IgD-negative memory B cell (primary cell): ENCODE measurements around the gene MYH10. TPM values are rescaled to one million over a fixed set of nuclear protein-coding genes. Genes with fewer than 3 reads are reported as not detected.
A peak's percentile ranks its signal among the peaks of the same experiment; 100 is the strongest.

ENCODE experiments used
- H3K27ac Mint-ChIP-seq, 3 donors: one replicate each; pipeline ENCODE4 v1.8.0; 2020 to 2022; ENCODE audit warnings: mild to moderate bottlenecking in 3 of 3, mixed read lengths in 3 of 3, moderate library complexity in 1 of 3
- H3K27me3 Mint-ChIP-seq: one replicate; pipeline ENCODE4 v1.8.0; 2021; ENCODE audit warnings: mixed read lengths
- H3K36me3 Mint-ChIP-seq: one replicate; pipeline ENCODE4 v1.8.0; 2020; ENCODE audit warnings: mild to moderate bottlenecking, mixed read lengths
- H3K4me1 Mint-ChIP-seq, 3 donors: one replicate each; pipeline ENCODE4 v1.8.0; 2020 to 2022; ENCODE audit warnings: mixed read lengths in 3 of 3, mild to moderate bottlenecking in 1 of 3
- H3K4me3 Mint-ChIP-seq, 4 donors: one replicate each; pipeline ENCODE4 v1.8.0; 2020 to 2022; ENCODE audit warnings: mild to moderate bottlenecking in 4 of 4, mixed read lengths in 4 of 4, moderate library complexity in 3 of 4
- H3K9me3 Mint-ChIP-seq, 3 donors: one replicate each; pipeline ENCODE4 v1.8.0; 2020 to 2021; ENCODE audit warnings: mixed read lengths in 3 of 3, mild to moderate bottlenecking in 1 of 3
- polyA plus RNA-seq: library from polyadenylated mRNA; unstranded; fragments of 300-500 nt; fragmentation: Illumina TruSeq; gene quantifications from one replicate; pipeline ENCODE4 v1.2.3, GENCODE V29; 2021

Gene MYH10
- polyA plus RNA-seq, 1 donor from 2014 or later: 1.7 TPM

DNA sequence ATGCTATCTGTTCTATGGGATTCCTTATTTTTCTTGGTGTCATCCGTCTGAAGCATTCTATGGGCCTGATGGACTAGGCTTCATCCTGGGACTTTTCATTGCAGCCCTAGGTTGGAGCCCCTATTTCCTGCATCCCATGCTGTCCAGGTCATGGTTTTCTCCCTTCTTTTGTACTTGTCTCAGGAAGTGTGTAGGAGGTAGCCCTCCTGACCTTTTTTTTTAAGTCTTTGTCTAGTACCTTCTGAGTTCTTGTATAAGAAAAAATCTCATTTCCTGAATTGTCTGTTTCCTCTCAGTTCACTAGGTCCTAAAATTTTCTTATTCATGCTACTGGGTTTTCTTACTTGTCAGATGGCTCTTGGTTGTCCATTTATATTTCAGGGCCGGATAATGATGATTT lies 188.8 kb downstream of the MYH10 start:
- H3K9me3 Mint-ChIP-seq: no peaks in the 10 kb centered on the region
- no peak overlapping the region for H3K27ac Mint-ChIP-seq
- peaks cover 7% of the 10 kb centered on the region for H3K36me3 Mint-ChIP-seq
- H3K4me1 Mint-ChIP-seq: peaks cover 33 to 46% (median 42%) of the 10 kb centered on the region in 3 donors
- H3K4me3 Mint-ChIP-seq: no peak overlapping the region
- H3K27me3 Mint-ChIP-seq: no peaks in the 10 kb centered on the region

DNA sequence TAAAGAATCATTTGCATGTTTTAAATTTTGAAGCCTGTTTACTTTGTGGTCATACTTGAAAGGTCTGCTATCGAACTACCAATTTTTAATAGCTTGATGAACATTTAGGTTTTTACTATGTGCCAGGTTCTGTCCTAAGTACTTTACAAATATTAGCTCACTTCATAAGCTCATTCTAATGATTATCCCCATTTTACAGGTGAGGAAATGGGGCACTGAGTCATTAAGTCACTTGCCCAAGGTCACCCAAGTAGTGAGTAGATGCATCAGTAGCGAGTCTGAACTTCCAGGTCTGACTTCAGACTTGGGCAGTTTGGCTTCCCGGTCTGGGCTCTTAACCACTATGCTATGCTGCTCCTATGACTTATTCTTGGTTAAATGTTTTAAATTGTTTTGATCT lies 190.8 kb downstream of the MYH10 start:
- Mint-ChIP-seq H3K36me3 (peaks cover 3% of the 10 kb centered on the region), H3K4me1 (peaks cover 36 to 54% (median 46%) of the 10 kb centered on the region in 3 donors), H3K27me3 (no peaks in the 10 kb centered on the region), H3K9me3 (no peaks in the 10 kb centered on the region), H3K4me3 (peak overlapping the region in 1 of 4 donors; percentile 68), H3K27ac (peak overlapping the region in 1 of 3 donors; percentile 62)

DNA sequence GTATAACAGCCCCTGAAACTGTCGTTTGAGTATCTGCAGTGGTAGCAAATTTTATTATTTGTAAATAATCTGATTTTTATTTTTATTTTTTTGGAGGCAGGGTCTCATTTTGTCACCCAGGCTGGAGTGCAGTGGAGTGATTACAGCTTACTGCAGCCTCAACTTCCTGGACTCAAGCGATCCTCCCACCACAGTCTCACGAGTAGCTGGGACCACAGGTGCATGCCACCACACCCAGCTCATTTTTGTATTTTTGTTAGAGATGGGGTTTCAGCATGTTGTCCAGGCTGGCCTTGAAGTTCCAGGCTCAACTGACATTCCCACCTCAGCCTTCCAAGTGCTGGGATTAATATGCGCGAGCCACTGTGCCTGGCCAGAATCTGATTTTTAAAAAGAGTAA lies 192.1 kb downstream of the MYH10 start:
- Mint-ChIP-seq H3K27ac (peak overlapping the region in 2 of 3 donors; percentile 53), H3K9me3 (no peaks in the 10 kb centered on the region), H3K4me3 (peak overlapping the region in 1 of 4 donors; percentile 92), H3K27me3 (no peaks in the 10 kb centered on the region), H3K36me3 (no peaks in the 10 kb centered on the region), H3K4me1 (peaks cover 32 to 47% (median 41%) of the 10 kb centered on the region in 3 donors)

DNA sequence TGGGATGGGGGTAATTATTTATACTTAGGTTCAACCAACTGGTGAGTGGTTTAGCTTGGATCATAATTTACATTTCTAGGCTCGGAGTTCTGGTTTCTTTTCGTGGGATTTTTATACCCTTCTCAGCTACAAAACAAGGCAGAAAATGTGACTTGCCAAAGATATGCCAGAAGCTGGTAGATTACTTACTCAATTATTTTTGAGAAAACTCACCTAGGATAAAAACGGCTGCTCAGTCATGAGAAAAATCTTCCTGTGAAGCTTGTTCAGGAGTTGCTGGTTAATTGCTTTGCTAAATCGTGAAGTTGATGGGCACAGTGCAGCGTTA lies 193.7 kb downstream of the MYH10 start:
- H3K4me3 Mint-ChIP-seq: peak overlapping the region; percentile 92 to 96 (median 95)
- no peaks in the 10 kb centered on the region for H3K9me3 Mint-ChIP-seq
- H3K4me1 Mint-ChIP-seq: peaks cover 28 to 35% (median 32%) of the 10 kb centered on the region in 3 donors
- H3K27ac Mint-ChIP-seq: peak overlapping the region; percentile 91 to 98 (median 97)
- no peaks in the 10 kb centered on the region for H3K36me3 Mint-ChIP-seq
- H3K27me3 Mint-ChIP-seq: no peaks in the 10 kb centered on the region

DNA sequence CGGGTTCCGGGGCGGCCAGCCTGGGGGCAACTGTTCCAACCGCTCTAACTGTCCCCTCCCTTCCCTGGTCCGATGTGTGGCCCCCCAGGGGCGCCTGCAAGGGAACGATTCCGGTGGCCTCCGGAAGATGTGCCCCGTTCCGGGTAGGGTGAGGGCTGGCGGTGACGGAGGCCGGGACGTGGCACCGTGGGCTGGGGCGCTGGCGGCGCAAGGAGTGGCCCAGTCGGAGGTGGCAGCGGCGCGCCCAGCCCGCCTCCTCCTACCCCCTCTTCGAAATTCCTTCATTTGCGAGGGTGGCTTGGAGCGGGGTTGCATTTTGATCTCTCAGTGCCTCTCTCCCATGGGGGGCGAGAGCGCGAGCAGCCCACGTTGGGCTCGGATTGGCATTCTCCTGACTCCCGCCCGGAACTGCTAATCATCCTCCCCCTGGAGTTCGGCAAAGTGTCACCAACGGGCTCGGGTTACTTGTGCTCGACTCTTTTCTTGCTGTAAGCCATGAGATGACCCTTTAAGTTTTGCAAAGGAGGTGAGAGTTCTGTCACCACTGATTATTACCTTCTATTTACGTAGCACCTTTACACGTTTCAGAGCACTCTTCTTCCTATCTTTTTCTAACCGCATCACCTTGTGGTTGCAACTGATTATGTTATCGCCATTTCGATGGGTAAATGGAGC lies 194.2 kb downstream of the MYH10 start:
- Mint-ChIP-seq H3K27ac (peak overlapping the region; percentile 91 to 98 (median 97)), H3K9me3 (no peaks in the 10 kb centered on the region), H3K36me3 (no peaks in the 10 kb centered on the region), H3K27me3 (no peaks in the 10 kb centered on the region), H3K4me3 (peak overlapping the region; percentile 92 to 96 (median 95)), H3K4me1 (peaks cover 23 to 31% (median 28%) of the 10 kb centered on the region in 3 donors)

DNA sequence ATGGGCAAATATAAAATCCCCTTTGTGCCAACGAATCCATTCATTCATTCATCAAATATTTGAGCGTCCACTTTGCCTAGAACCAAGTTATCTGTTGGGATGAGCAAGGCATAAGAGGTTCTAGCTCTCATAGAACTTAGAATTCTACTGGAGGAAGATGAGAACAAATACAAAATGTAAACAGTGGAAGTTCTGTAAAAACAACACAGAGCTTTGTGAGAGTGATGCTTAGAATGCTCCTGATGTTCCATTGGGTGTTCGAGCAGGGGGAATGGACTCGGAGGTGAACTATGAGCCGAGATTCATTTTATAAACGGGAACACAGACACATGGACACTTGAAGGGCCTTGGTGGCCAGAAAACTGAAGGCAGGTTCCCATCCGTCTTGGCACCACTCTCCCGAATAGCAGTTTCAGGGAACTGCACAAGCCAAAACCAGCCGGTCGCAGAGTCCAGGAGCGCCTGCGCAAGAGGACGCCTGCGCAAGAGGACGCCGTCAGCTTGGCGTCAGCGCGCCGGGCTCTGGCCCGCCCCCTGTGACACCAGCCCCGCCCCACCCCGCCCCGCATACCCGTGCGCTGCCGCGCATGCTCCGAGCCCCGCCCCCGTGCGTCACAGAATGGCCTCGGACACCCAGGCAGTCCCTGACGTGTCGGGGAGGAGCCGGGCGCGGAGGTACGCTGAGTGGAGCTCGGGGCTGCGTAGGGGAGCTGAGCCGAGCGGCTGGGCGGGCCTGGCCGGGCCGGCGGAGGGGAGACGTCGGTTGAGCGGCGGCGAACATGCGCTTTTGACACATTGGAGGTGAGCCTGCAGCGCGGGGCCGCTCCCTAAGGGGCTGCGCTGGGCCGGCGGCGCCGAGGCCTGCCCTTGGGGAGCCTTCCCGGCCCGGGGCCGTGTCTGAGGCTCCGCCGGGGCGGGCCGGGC lies 195.0 kb downstream of the MYH10 start, which contains the start of gene NDEL1:
NDEL1 (plus strand) TSS at position 640 of the 924 bp plus-strand sequence. CDS start 8,388 bp downstream, outside the sequence.
- Mint-ChIP-seq H3K36me3 (no peaks in the 10 kb centered on the region), H3K27ac (peak within 1 kb of the TSS; percentile 91 to 98 (median 97)), H3K27me3 (no peaks in the 10 kb centered on the region), H3K4me1 (peaks cover 18 to 23% (median 22%) of the 10 kb centered on the region in 3 donors), H3K4me3 (peak within 1 kb of the TSS; percentile 92 to 96 (median 95)), H3K9me3 (no peaks in the 10 kb centered on the region)

DNA sequence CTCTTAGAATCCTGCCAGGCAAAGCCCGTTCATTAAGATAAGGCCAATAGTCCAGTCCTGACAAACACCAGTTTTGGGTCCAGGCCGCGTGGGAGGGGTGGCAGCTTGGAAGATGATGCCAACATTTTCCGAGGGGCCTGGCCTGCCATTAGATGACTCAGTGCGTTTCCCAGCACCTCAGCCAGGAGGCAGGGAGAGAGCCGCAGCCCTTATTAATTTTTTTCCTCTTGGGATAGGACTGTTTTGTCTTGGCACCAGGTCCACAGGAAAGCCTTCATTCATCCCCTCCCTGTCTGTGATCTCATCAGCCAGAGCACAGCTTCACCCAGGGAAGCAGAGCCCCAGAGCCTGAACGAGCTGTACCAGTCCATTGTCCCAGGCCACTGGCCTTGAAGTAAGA lies 199.6 kb downstream of the MYH10 start:
- no peak overlapping the region for H3K4me3 Mint-ChIP-seq
- H3K27ac Mint-ChIP-seq: no peak overlapping the region
- H3K4me1 Mint-ChIP-seq: peaks cover 0 to 8% (median 2%) of the 10 kb centered on the region in 3 donors
- H3K27me3 Mint-ChIP-seq: no peaks in the 10 kb centered on the region
- H3K9me3 Mint-ChIP-seq: no peaks in the 10 kb centered on the region
- H3K36me3 Mint-ChIP-seq: no peaks in the 10 kb centered on the region

DNA sequence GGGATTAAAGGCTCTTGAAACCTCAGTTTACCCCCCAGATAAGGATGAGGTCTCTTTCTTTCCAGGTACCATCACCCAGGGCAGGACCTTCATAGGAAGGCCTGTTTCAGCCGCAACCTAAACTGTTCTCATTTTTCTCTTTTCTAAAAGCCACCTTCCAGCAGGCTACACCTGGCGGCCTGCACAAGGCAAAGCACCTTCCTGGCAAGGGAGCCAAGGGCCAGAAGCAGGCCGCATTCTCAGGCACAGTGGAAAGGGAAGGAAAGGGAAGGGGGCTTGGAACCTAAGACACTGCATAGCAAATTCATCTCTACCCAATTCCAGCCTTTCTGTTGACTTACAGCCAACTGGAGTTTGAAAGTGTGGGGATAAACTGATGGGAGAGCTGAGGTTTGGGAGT lies 203.7 kb downstream of the MYH10 start:
- Mint-ChIP-seq H3K9me3 (no peaks in the 10 kb centered on the region), H3K27ac (no peak overlapping the region), H3K4me1 (no peaks in the 10 kb centered on the region), H3K27me3 (peaks cover 8% of the 10 kb centered on the region), H3K36me3 (no peaks in the 10 kb centered on the region), H3K4me3 (no peak overlapping the region)

DNA sequence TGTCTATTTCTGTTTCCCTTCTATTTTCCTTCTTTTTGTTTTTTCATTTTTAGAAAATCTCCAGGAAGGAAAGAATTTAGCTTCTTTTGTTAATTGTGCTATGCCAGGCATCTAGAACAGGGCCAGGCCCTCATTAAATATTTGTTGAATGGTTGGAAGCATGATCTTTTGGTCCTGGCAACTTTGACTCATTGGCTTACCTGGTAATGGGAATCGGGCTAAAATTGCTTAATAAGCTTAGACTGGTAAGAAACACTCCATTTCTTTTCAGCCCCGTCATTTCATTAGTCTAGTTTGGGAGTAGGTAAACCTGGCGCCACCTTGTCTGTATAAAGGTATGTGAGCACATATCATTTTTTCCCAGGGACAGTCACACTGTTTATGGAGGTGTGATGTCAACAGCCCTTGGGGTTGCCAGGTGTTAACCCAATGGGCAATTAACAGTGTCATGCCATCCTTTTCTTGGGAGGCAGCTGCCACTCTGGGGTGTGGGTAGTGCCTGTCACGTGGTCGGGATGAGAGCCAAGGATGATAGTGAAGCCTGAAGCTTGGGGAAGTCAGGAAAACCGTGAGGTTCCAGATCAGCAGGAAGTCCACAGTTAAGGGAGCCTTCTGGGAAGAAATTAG lies 204.3 kb downstream of the MYH10 start:
- Mint-ChIP-seq H3K9me3 (no peaks in the 10 kb centered on the region), H3K27me3 (peaks cover 10% of the 10 kb centered on the region), H3K4me1 (no peaks in the 10 kb centered on the region), H3K4me3 (no peak overlapping the region), H3K27ac (no peak overlapping the region), H3K36me3 (no peaks in the 10 kb centered on the region)

Other genes with a start within 250 kb of the MYH10 start
- 1,664 TPM for gene RPL26, start 247.5 kb downstream of the MYH10 start, polyA plus RNA-seq
- 0.08 TPM for gene RNF222, start 232.9 kb downstream of the MYH10 start, polyA plus RNA-seq
- 52.3 TPM for gene NDEL1, start 194.8 kb downstream of the MYH10 start, polyA plus RNA-seq
- gene CCDC42, start 114.1 kb upstream of the MYH10 start, polyA plus RNA-seq: not detected
- not detected for gene SPDYE4, start 127.8 kb upstream of the MYH10 start, polyA plus RNA-seq
- not detected for gene MFSD6L, start 168.6 kb upstream of the MYH10 start, polyA plus RNA-seq
- 7.7 TPM for gene PIK3R6, start 236.9 kb upstream of the MYH10 start, polyA plus RNA-seq